Measurements from ENCODE around the gene TTC23.

- no peak for TF ChIP-seq SP1 (CRISPR knock-in tag; conservative IDR thresholded peaks at IDR 0.05)
- TF ChIP-seq TCF7 (CRISPR knock-in tag; IDR thresholded peaks at IDR 0.05; ENCODE audit: low read depth): no peak
- TF ChIP-seq CTCF (IDR thresholded peaks at IDR 0.05): no peak
- no peak for TF ChIP-seq E2F5 (CRISPR knock-in tag; IDR thresholded peaks at IDR 0.05)
- no peak for TF ChIP-seq RELA (CRISPR knock-in tag; IDR thresholded peaks at IDR 0.05; ENCODE audit: borderline replicate concordance)
- TF ChIP-seq NR2C2 (CRISPR knock-in tag; IDR thresholded peaks at IDR 0.05): no peak
- no peak for TF ChIP-seq CREB1 (CRISPR knock-in tag; IDR thresholded peaks at IDR 0.05)
- no peak for TF ChIP-seq MAX (CRISPR knock-in tag; IDR thresholded peaks at IDR 0.05)
- no peak for TF ChIP-seq NR3C1 (CRISPR knock-in tag; conservative IDR thresholded peaks at IDR 0.05; ENCODE audit: low read depth)
These were observed 161.9 kb downstream of the TTC23 start for GRCh38 chr15:99087405-99087943.

Data from WTC11 (cell line).